HG03442 (cell line): ENCODE measurements around the gene CTNNA1.
"Not testable (repeated sequence)": the region's sequence is repeated elsewhere in the genome, so short reads cannot be mapped to it uniquely, and the experiment has no call there.

Experiments used
- ATAC-seq: cut with Tn5 transposase; IDR thresholded peaks from one replicate; pipeline ENCODE4 v1.9.1; 2021; ENCODE audit warnings: mild to moderate bottlenecking, moderate library complexity; ENCODE audit not compliant: unreplicated experiment

The CTNNA1 gene

GRCh38 chr5:138752951-138753793 is at the start of gene CTNNA1:
Gene CTNNA1, plus strand, starts transcription at chr5:138753425. Its CDS starts 28,500 bp downstream, at chr5:138781925.
- ATAC-seq = peak; percentile 41

GRCh38 chr5:138703777-138704176 is 49.4 kb upstream of the CTNNA1 start:
- not testable (repeated sequence) for ATAC-seq

- ATAC-seq = no peak
These were observed 48.2 kb upstream of the CTNNA1 start for GRCh38 chr5:138705007-138705406.

GRCh38 chr5:138705567-138705966 is 47.7 kb upstream of the CTNNA1 start:
- no peak for ATAC-seq

GRCh38 chr5:138706655-138707480 is 46.4 kb upstream of the CTNNA1 start:
- no peak for ATAC-seq

- no peak for ATAC-seq
These were observed 44.4 kb upstream of the CTNNA1 start for GRCh38 chr5:138708791-138709190.

- no peak for ATAC-seq
These were observed 44.0 kb upstream of the CTNNA1 start for GRCh38 chr5:138709202-138709601.

- ATAC-seq = no peak
These were observed 42.1 kb upstream of the CTNNA1 start for GRCh38 chr5:138711087-138711486.

- ATAC-seq = no peak
These were observed 41.4 kb upstream of the CTNNA1 start for GRCh38 chr5:138711811-138712210.

GRCh38 chr5:138712324-138712723 is 40.9 kb upstream of the CTNNA1 start:
- ATAC-seq = no peak

- ATAC-seq = no peak
These were observed 40.4 kb upstream of the CTNNA1 start for GRCh38 chr5:138712791-138713190.

- no peak for ATAC-seq
These were observed 40.0 kb upstream of the CTNNA1 start for GRCh38 chr5:138713247-138713646.

- no peak for ATAC-seq
These were observed 38.5 kb upstream of the CTNNA1 start for GRCh38 chr5:138714694-138715093.

GRCh38 chr5:138715931-138716432 is 37.2 kb upstream of the CTNNA1 start:
- ATAC-seq = not testable (repeated sequence)

- ATAC-seq = no peak
These were observed 36.7 kb upstream of the CTNNA1 start for GRCh38 chr5:138716456-138716924.

- ATAC-seq = no peak
These were observed 35.8 kb upstream of the CTNNA1 start for GRCh38 chr5:138717399-138717798.

GRCh38 chr5:138719811-138720210 is 33.4 kb upstream of the CTNNA1 start:
- ATAC-seq = no peak

- no peak for ATAC-seq
These were observed 32.4 kb upstream of the CTNNA1 start for GRCh38 chr5:138720840-138721239.

- no peak for ATAC-seq
These were observed 31.2 kb upstream of the CTNNA1 start for GRCh38 chr5:138721979-138722378.

GRCh38 chr5:138722544-138723177 is 30.6 kb upstream of the CTNNA1 start:
- no peak for ATAC-seq
